Immature natural killer cell (primary cell): Measurements from ENCODE around the gene JCHAIN. TPM values are rescaled to one million over a fixed set of nuclear protein-coding genes. Genes with fewer than 3 reads are reported as not detected.
A peak's percentile ranks its signal among the peaks of the same experiment; 100 is the strongest.
"Not testable (repeated sequence)": the region's sequence is repeated elsewhere in the genome, so short reads cannot be mapped to it uniquely, and the experiment has no call there.

Experiments used
- DNase-seq, 3 donors: peaks; one replicate each; pipeline ENCODE4 v3.0.0; 2022; ENCODE audit warnings: mixed read lengths in 1 of 3
- H3K27ac Mint-ChIP-seq, 6 donors: one replicate each; pipeline ENCODE4 v1.8.0; 2020; ENCODE audit warnings: mixed read lengths in 6 of 6, mild to moderate bottlenecking in 5 of 6, inconsistent platforms in 4 of 6, moderate library complexity in 3 of 6
- H3K27me3 Mint-ChIP-seq, 3 donors: one replicate each; pipeline ENCODE4 v1.8.0; 2020 to 2021; ENCODE audit warnings: low read depth in 3 of 3, mild to moderate bottlenecking in 3 of 3, mixed read lengths in 3 of 3, moderate library complexity in 3 of 3, inconsistent platforms in 1 of 3
- H3K36me3 Mint-ChIP-seq, 3 donors: one replicate each; pipeline ENCODE4 v1.8.0; 2020; ENCODE audit warnings: mixed read lengths in 3 of 3, inconsistent platforms in 2 of 3, mild to moderate bottlenecking in 2 of 3
- H3K4me1 Mint-ChIP-seq, 2 donors: one replicate each; pipeline ENCODE4 v1.8.0; 2020; ENCODE audit warnings: inconsistent platforms in 2 of 2, mild to moderate bottlenecking in 2 of 2, mixed read lengths in 2 of 2, moderate library complexity in 1 of 2
- H3K4me3 Mint-ChIP-seq, 5 donors: one replicate each; pipeline ENCODE4 v1.8.0; 2020; ENCODE audit warnings: mild to moderate bottlenecking in 5 of 5, mixed read lengths in 5 of 5, inconsistent platforms in 3 of 5, moderate library complexity in 3 of 5
- H3K9me3 Mint-ChIP-seq, 6 donors: one replicate each; pipeline ENCODE4 v1.8.0; 2020; ENCODE audit warnings: mild to moderate bottlenecking in 6 of 6, mixed read lengths in 6 of 6, inconsistent platforms in 4 of 6, moderate library complexity in 3 of 6
- polyA plus RNA-seq, 3 donors: library from polyadenylated mRNA; unstranded; fragments of 300-500 nt; fragmentation: Illumina TruSeq; gene quantifications; one replicate each; pipeline ENCODE4 v1.2.3, GENCODE V29; 2021

Gene JCHAIN
- polyA plus RNA-seq, 3 donors from 2014 or later: 0.76 to 3.3 (median 2.6) TPM

DNA sequence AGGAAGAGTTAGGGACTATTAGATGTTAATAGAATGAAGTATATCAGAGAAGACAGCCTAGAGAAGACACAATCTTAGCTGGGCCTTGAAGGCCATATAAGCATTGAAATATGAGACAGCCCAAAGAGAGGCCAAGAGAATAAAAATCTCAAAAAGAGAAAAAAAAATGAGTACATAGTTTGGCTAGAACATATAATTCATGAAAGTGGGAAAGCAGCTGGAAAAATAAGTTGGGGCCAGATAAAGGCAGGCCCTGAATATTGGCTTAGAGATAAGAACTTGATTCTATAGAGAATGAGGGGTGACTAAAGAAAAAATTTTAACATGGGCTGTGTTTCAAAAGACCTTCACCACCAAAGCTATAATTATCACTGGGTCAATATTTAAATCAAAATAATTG, 14.6 kb upstream of the JCHAIN start:
- H3K9me3 Mint-ChIP-seq: peaks cover 0 to 1% (median 0%) of the 10 kb centered on the region in 6 donors
- no peak overlapping the region for H3K27ac Mint-ChIP-seq
- H3K4me1 Mint-ChIP-seq: no peaks in the 10 kb centered on the region
- DNase-seq: no peak
- peaks cover 3% of the 10 kb centered on the region in 3 donors for H3K27me3 Mint-ChIP-seq
- no peaks in the 10 kb centered on the region for H3K36me3 Mint-ChIP-seq
- H3K4me3 Mint-ChIP-seq: no peak overlapping the region

DNA sequence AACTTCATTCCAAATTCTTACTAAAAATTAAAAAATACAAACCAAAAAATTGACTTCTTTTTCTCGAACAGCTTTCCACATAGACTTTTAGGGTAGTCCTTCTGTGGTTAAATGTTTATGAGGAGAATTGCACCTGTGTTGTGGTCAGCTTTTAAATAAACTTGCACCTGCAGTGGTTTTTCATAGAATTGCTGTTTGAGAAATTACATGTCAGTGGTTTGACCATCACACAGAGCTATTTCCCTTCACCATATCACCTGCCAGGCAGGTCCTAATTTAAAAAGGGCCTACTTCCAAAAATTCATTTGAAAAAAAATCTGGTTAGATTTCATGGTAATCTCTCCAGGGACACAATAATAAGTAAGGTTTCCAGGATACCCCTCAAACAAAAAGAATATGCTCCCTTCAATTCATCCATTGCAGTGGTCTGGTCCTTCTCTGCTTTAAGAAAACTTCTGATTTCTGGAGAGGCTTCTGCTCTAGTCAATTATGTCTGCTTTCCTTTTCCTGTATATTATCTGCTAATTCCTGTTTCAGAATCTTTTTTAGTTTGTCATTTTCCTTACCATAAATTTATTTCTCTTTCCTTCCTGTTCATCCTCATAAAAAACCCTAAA, 12.2 kb upstream of the JCHAIN start:
- peak overlapping the region in 1 of 6 donors; percentile 6 for H3K27ac Mint-ChIP-seq
- peaks cover 0 to 3% (median 0%) of the 10 kb centered on the region in 3 donors for H3K36me3 Mint-ChIP-seq
- H3K27me3 Mint-ChIP-seq: peaks cover 2 to 3% (median 3%) of the 10 kb centered on the region in 3 donors
- H3K4me3 Mint-ChIP-seq: no peak overlapping the region
- H3K9me3 Mint-ChIP-seq: peaks cover 0 to 1% (median 0%) of the 10 kb centered on the region in 6 donors
- H3K4me1 Mint-ChIP-seq: no peaks in the 10 kb centered on the region
- DNase-seq: no peak

DNA sequence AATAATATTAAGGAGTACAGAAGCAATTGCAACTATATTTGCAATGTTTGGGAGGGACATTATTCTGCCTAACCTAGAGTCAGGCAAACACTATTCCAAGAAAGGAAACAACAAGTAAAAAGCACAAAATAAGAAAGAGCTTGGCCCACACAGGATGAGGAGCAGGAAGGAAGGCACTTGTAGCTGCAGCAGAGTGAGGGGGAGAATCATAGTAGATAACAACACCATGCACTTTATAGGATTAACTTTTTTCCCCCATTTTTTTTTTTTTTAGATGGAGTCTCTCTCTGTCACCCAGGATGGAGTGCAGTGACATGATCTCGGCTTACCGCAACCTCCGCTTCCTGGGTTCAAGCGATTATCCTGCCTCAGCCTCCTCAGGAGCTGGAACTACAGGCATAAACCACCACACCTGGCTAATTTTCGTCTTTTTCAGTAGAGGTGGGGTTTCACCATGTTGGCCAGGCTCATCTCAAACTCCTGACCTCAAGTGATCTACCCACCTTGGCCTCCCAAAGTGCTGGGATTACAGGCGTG, 10.3 kb upstream of the JCHAIN start:
- peaks cover 0 to 3% (median 2%) of the 10 kb centered on the region in 3 donors for H3K27me3 Mint-ChIP-seq
- H3K36me3 Mint-ChIP-seq: peaks cover 0 to 3% (median 0%) of the 10 kb centered on the region in 3 donors
- H3K4me3 Mint-ChIP-seq: no peak overlapping the region
- DNase-seq: no peak
- H3K9me3 Mint-ChIP-seq: peaks cover 0 to 1% (median 0%) of the 10 kb centered on the region in 6 donors
- H3K4me1 Mint-ChIP-seq: no peaks in the 10 kb centered on the region
- H3K27ac Mint-ChIP-seq: no peak overlapping the region

DNA sequence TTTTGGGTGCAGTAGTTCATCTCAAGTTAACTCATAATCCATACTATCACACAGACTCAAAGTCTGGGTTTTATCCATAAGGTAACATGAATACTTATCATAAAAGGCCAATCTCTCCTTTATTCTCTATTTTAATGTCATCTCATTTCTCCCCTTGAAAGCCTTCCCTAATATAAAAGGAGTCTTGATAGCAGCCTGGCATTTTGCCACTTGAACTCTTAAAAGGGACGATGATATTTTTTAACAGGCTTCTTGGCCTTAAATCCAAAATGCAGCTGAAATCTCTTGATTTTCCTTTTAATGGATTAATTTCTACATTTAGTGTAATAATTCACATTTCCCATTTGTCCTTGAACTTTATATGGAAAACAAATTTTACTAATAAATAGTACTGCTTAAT, 8.4 kb upstream of the JCHAIN start:
- no peak overlapping the region for H3K27ac Mint-ChIP-seq
- no peak for DNase-seq
- no peak overlapping the region for H3K4me3 Mint-ChIP-seq
- no peaks in the 10 kb centered on the region for H3K4me1 Mint-ChIP-seq
- peaks cover 0 to 3% (median 0%) of the 10 kb centered on the region in 3 donors for H3K36me3 Mint-ChIP-seq
- H3K9me3 Mint-ChIP-seq: peaks cover 0 to 1% (median 0%) of the 10 kb centered on the region in 6 donors
- H3K27me3 Mint-ChIP-seq: peaks cover 0 to 6% (median 0%) of the 10 kb centered on the region in 3 donors

DNA sequence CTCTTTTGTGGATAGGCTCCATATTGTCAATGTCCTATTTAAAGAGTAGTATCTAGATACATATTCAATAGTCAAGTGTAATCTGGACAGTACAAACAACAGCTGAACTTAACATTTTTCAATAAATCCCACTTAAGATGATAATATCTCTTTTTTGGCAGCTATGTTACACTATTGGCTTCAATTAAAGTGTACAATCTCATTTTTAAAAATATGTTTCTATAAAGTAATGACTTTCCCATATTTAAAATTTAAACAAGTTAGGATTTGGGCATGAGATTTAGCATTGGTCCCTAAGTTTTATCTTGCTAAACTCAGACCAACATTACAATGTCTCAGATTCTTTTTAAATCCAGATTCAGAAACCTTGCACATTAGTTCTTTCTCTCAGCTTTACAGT, 7.9 kb upstream of the JCHAIN start:
- no peaks in the 10 kb centered on the region for H3K4me1 Mint-ChIP-seq
- no peak overlapping the region for H3K4me3 Mint-ChIP-seq
- H3K9me3 Mint-ChIP-seq: peaks cover 0 to 1% (median 0%) of the 10 kb centered on the region in 6 donors
- peaks cover 0 to 7% (median 0%) of the 10 kb centered on the region in 3 donors for H3K27me3 Mint-ChIP-seq
- no peak for DNase-seq
- H3K27ac Mint-ChIP-seq: no peak overlapping the region
- peaks cover 0 to 3% (median 0%) of the 10 kb centered on the region in 3 donors for H3K36me3 Mint-ChIP-seq

DNA sequence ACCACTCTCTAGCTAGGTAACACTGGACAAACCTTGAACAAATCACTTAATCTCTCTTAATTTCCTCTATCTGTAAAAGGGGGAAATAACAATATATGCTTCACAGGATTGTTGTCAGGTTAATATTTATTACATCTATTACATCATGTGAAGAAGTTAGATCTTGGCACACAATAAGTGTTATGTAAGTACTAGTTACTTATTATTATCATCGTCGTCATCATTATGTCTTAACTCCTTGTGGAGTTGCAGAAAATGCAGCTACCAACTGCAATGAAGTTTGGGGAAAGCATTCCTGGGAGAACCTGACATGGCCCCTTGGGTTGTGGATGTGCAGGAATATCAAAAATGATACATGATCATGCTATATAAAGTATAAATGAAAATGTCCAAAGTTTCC, 4.8 kb upstream of the JCHAIN start:
- Mint-ChIP-seq H3K27me3 (peaks cover 0 to 7% (median 0%) of the 10 kb centered on the region in 3 donors), H3K9me3 (no peaks in the 10 kb centered on the region), H3K36me3 (peaks cover 0 to 3% (median 0%) of the 10 kb centered on the region in 3 donors), H3K4me3 (no peak overlapping the region), H3K4me1 (no peaks in the 10 kb centered on the region), H3K27ac (no peak overlapping the region)
- DNase-seq: no peak

DNA sequence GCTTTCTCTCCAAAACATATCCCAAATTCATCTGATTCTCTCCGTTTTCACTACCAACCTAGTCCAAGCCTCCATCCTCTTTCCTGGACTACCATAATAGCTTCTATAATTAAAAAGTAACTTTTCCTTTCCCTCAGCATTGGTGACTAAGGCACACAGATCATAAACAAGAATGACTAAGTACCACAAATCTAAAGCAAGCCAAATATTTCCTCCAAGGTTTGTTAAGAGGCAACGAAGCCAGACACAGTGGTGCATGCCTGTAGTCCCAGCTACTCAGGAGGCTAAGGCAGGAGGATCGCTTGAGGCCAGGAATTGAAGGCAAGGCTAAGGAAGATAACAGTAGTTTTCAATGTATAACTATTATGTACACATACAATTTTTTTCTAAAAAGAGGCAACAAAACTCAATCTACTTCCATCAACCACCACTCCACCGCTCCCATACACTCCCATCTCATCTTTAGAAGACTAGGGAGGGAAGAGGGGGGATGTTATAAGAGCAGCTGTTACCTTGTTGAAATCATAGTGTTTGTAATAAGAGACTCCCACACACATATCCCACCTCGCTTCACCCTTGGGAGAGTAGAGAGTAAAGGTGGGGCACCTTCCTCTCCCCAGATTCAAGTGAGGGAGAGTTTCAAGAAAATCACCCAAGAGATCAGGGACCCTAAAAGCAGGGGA, 4.2 kb upstream of the JCHAIN start:
- H3K27me3 Mint-ChIP-seq: peaks cover 0 to 7% (median 0%) of the 10 kb centered on the region in 3 donors
- no peak overlapping the region for H3K27ac Mint-ChIP-seq
- H3K4me3 Mint-ChIP-seq: no peak overlapping the region
- H3K9me3 Mint-ChIP-seq: no peaks in the 10 kb centered on the region
- no peaks in the 10 kb centered on the region for H3K4me1 Mint-ChIP-seq
- DNase-seq: no peak
- H3K36me3 Mint-ChIP-seq: peaks cover 0 to 3% (median 0%) of the 10 kb centered on the region in 3 donors

DNA sequence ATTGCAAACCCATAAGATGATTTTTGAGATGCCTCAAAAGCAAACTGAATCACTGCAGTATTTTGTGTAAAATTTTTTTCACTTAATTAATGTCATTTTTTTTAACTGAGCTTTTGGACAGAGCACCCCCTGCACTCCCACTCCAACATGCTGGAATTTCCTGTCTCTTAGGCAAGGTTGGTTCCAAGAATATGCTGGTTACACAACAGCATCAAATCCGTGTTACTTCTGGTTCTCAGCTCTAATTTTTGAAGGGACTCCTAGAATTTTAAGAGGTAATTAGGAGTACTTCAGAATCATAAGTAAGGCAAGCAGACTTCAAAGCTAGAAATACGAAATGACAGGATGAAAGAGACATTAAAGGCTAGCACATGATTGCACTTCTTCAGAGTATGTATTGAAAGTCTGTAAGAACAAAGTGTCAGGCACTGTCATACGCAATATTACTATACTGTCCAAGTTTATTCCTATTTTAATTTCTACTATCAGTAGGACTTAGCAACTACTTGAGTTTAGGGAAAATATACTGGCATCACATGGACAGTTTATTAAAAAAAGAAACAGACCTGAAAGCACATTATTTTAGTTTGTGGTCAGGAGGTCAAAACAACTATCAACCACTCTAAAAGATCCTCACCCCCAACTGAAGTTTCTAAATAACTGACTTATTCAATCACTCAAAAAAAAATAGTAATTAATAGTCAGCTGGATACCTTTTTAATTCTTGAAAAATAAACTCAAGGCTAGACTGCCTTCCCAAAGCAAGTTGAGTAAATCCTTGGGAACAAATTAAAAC, 1.6 kb upstream of the JCHAIN start:
- no peak overlapping the region for H3K4me3 Mint-ChIP-seq
- peaks cover 0 to 7% (median 0%) of the 10 kb centered on the region in 3 donors for H3K27me3 Mint-ChIP-seq
- H3K4me1 Mint-ChIP-seq: no peaks in the 10 kb centered on the region
- no peak for DNase-seq
- H3K36me3 Mint-ChIP-seq: no peaks in the 10 kb centered on the region
- no peak overlapping the region for H3K27ac Mint-ChIP-seq
- H3K9me3 Mint-ChIP-seq: no peaks in the 10 kb centered on the region

DNA sequence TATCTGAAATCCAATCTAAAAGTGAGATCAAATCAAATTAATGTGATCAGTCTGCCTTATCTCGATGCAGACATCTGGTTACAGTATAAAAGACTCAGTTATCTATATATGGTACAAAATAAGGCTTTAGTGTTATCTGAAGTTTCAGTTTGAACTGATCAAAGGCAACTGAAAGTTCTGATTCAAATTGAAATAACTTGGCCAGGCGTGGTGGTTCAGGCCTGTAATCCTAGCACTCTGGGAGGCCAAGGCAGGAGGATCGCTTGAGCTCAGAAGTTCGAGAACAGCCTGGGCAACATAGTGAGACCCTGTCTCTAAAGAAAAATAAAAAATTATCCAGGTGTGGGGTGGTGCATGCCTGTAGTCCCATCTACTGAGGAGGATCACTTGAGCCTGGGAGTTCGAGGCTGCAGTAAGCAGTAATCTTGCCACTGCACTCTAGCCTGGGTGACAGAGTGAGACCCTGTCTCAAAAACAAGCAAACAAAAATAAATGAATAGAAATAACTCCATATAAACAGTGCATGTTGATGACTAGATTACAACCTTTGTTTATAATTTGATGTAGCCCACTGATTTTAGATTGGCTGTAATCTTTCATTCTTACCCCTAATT, 4.9 kb downstream of the JCHAIN start:
- not testable (repeated sequence) for H3K27ac Mint-ChIP-seq

DNA sequence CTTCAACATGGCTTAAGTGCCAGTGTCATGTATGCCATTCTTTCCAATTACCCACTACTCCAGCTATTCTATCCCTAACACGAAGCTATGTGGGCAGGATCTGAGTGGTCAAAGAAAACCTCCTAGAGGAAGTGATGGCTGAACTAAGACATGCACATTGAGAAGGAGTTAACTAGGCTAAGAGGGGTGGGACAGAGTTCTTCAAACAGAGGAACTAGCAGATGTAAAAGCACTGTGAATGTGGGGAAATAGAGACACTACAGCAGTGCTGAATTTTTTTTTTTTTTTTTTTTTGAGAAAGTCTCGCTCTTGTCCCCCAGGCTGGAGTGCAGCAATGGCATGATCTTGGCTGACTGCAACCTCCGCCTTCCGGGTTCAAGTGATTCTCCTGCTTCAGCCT, 6.2 kb downstream of the JCHAIN start:
- H3K9me3 Mint-ChIP-seq: no peaks in the 10 kb centered on the region
- peaks cover 0 to 2% (median 1%) of the 10 kb centered on the region in 3 donors for H3K27me3 Mint-ChIP-seq
- no peak for DNase-seq
- no peak overlapping the region for H3K4me3 Mint-ChIP-seq
- no peaks in the 10 kb centered on the region for H3K4me1 Mint-ChIP-seq
- H3K36me3 Mint-ChIP-seq: no peaks in the 10 kb centered on the region
- no peak overlapping the region for H3K27ac Mint-ChIP-seq

More for the DNA sequence above, 4.9 kb downstream of the JCHAIN start:
- DNase-seq, H3K4me3 Mint-ChIP-seq, H3K27me3 Mint-ChIP-seq, H3K36me3 Mint-ChIP-seq, H3K4me1 Mint-ChIP-seq, H3K9me3 Mint-ChIP-seq: not testable (repeated sequence)

DNA sequence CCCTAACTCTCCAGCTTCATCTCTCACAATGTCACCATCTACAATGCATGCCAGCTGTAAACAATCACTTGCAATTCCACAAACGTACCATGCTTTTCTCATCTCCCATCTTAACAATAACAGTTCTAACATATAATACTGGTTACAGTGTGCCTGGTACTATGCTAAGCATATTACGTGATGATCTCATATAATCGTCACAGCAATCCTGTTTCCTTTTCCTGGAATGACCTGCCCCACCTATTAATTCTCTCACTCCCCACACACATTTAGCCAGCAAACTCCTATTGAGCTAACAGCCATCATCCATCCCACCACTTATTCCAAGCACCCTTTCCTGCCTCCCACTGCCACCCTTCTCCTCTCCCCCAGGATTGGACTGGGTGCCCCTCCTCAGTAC, 7.9 kb downstream of the JCHAIN start:
- Mint-ChIP-seq H3K4me1 (no peaks in the 10 kb centered on the region), H3K27ac (no peak overlapping the region)

DNA sequence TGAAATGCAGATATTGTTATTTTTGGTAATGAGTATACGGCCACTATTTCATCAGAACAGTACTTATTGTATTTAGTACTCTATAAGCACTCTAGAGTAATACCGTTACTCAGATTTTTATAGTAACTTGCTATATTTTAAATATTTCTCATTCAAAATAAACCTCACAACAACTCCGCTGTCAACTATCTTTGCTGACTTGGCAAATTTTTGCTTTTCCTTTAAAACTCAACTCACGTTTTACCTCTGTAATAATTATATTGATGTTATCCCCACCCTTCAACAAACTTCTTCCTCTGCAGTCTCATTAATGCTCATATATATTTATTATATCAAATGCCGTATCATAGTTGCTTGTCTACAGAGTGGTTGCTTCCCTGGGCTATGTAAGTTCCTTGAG, 9.0 kb downstream of the JCHAIN start:
- no peak overlapping the region for H3K4me3 Mint-ChIP-seq
- DNase-seq: no peak
- H3K36me3 Mint-ChIP-seq: no peaks in the 10 kb centered on the region
- no peak overlapping the region for H3K27ac Mint-ChIP-seq
- H3K4me1 Mint-ChIP-seq: no peaks in the 10 kb centered on the region
- no peaks in the 10 kb centered on the region for H3K9me3 Mint-ChIP-seq
- peaks cover 0 to 3% (median 1%) of the 10 kb centered on the region in 3 donors for H3K27me3 Mint-ChIP-seq

More for the DNA sequence above, 7.9 kb downstream of the JCHAIN start:
- Mint-ChIP-seq H3K27me3 (peaks cover 0 to 3% (median 1%) of the 10 kb centered on the region in 3 donors), H3K4me3 (no peak overlapping the region), H3K9me3 (no peaks in the 10 kb centered on the region), H3K36me3 (no peaks in the 10 kb centered on the region)
- DNase-seq: no peak

DNA sequence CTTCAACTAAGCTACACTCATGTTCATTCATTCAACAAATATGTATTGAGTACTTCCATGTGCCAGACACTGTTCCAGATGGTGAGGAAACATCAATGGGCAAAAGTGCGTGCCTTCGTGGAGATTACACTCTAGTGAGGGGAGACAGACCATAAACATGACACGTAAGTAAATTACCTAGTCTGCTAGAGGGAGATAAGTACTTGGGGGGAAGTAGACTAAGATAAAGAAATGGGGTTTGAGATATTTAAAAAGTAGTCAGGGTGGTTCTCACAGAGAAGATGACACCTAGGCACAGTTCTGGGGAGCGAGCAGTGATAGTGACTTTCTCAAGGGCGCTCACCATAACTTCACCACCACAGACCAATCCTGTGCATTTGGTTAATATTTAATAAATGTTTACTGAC, 11.7 kb downstream of the JCHAIN start:
- H3K27me3 Mint-ChIP-seq: peaks cover 0 to 4% (median 3%) of the 10 kb centered on the region in 3 donors
- no peaks in the 10 kb centered on the region for H3K9me3 Mint-ChIP-seq
- no peaks in the 10 kb centered on the region for H3K36me3 Mint-ChIP-seq
- no peak overlapping the region for H3K4me3 Mint-ChIP-seq
- no peak for DNase-seq
- no peak overlapping the region for H3K27ac Mint-ChIP-seq
- H3K4me1 Mint-ChIP-seq: no peaks in the 10 kb centered on the region
